ENCODE data around the gene COLGALT1.

The COLGALT1 gene

GRCh38 chr19:17554968-17555479 lies 425 bp upstream of the COLGALT1 start:
- ChIA-PET CTCF (interaction anchor here (1.2 kb wide), 1 partner anchor 19 kb away, joined by 4 read pairs; no protein-coding TSS in a partner anchor), POLR2A (no interaction called here)
- no peak for TF ChIP-seq CTCF (IDR thresholded peaks at IDR 0.05; ENCODE audit: control extremely low read depth, extremely low read depth, low read depth, missing control alignments)

GRCh38 chr19:17555929-17556813 lies 722 bp downstream of the COLGALT1 start:
- DNase-seq (ENCODE audit: extremely low spot score) = peak; percentile 46
- POLR2A ChIA-PET = no interaction called here
- TF ChIP-seq CTCF (IDR thresholded peaks at IDR 0.05; ENCODE audit: control extremely low read depth, extremely low read depth, low read depth, missing control alignments) = peak; percentile 13
- CTCF ChIA-PET = interaction anchor here (0.9 to 3.0 kb wide), 6 partner anchors 16 to 289 kb away, joined by 3 to 17 read pairs (median 3); no protein-coding TSS in a partner anchor

More at GRCh38 chr19:17554968-17555479, 425 bp upstream of the COLGALT1 start:
- no peak for DNase-seq (ENCODE audit: extremely low spot score)

- TF ChIP-seq CTCF (IDR thresholded peaks at IDR 0.05; ENCODE audit: control extremely low read depth, extremely low read depth, low read depth, missing control alignments) = no peak
Observed at GRCh38 chr19:17556995-17557394, 1.5 kb downstream of the COLGALT1 start.

DNA sequence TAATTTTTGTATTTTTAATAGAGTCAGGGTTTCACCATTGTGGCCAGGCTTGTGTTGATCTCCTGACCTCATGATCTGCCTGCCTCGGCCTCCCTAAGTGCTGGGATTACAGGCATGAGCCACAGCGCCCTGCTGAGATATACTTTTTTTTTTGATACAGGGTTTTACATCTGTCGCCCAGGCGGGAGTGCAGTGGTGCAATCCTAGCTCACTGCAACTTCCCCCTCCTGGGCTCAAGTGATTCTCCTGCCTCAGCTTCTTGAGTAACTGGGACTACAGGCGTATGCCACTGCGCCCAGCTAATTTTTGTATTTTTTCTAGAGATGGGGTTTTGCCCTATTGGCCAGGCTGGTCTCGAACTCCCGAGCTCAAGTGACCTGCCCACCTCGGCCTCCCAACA lies 2.0 kb downstream of the COLGALT1 start:
- CTCF ChIA-PET = interaction anchor here (0.8 to 3.0 kb wide), 5 partner anchors 15 to 226 kb away, joined by 3 to 17 read pairs (median 3); no protein-coding TSS in a partner anchor
- TF ChIP-seq CTCF (IDR thresholded peaks at IDR 0.05; ENCODE audit: control extremely low read depth, extremely low read depth, low read depth, missing control alignments) = no peak
- POLR2A ChIA-PET = no interaction called here
- no peak for DNase-seq (ENCODE audit: extremely low spot score)

More at GRCh38 chr19:17556995-17557394, 1.5 kb downstream of the COLGALT1 start:
- ChIA-PET POLR2A (no interaction called here), CTCF (interaction anchor here (0.9 to 3.0 kb wide), 5 partner anchors 16 to 288 kb away, joined by 3 to 17 read pairs (median 3); no protein-coding TSS in a partner anchor)
- no peak for DNase-seq (ENCODE audit: extremely low spot score)

GRCh38 chr19:17560205-17560595 lies 4.8 kb downstream of the COLGALT1 start:
- no peak for TF ChIP-seq CTCF (IDR thresholded peaks at IDR 0.05; ENCODE audit: control extremely low read depth, extremely low read depth, low read depth, missing control alignments)
- CTCF ChIA-PET = interaction anchor here (1.0 to 2.4 kb wide), 4 partner anchors 11 to 64 kb away, joined by 3 to 15 read pairs (median 6); no protein-coding TSS in a partner anchor
- POLR2A ChIA-PET = interaction anchor here (0.5 kb wide), 1 partner anchor 631 kb away, joined by 5 read pairs; no protein-coding TSS in a partner anchor
- DNase-seq (ENCODE audit: extremely low spot score) = no peak

- CTCF ChIA-PET = interaction anchor here (0.8 to 2.8 kb wide), 4 partner anchors 11 to 222 kb away, joined by 3 to 20 read pairs (median 6); no protein-coding TSS in a partner anchor
- DNase-seq (ENCODE audit: extremely low spot score) = no peak
- POLR2A ChIA-PET = no interaction called here
- TF ChIP-seq CTCF (IDR thresholded peaks at IDR 0.05; ENCODE audit: control extremely low read depth, extremely low read depth, low read depth, missing control alignments) = no peak
Observed at GRCh38 chr19:17562097-17562496, 6.6 kb downstream of the COLGALT1 start.
